ENCODE results near the gene RNF25.

RNF25 gene

GRCh38 chr2:218627939-218628338 is 43.9 kb downstream of the RNF25 start:
- DNase-seq, result no peak

- DNase-seq, result no peak
Observed at GRCh38 chr2:218626369-218626768, 45.4 kb downstream of the RNF25 start.

GRCh38 chr2:218623366-218623705 is 48.5 kb downstream of the RNF25 start:
- no peak for DNase-seq

- no peak for DNase-seq
Observed at GRCh38 chr2:218622606-218623365, 49.0 kb downstream of the RNF25 start.

GRCh38 chr2:218621007-218621406 is 50.8 kb downstream of the RNF25 start:
- DNase-seq, result no peak

- DNase-seq, result no peak
Observed at GRCh38 chr2:218618102-218618860, 53.5 kb downstream of the RNF25 start.

GRCh38 chr2:218615868-218616315 is 55.9 kb downstream of the RNF25 start:
- DNase-seq, result no peak
